Measurements from ENCODE around the gene DDX3X.
"Not testable (repeated sequence)": the region's sequence is repeated elsewhere in the genome, so short reads cannot be mapped to it uniquely, and the experiment has no call there.

DDX3X gene

GRCh38 chrX:41333744-41334362, at the start of gene DDX3X:
Gene DDX3X, plus strand, starts transcription at chrX:41334162. Its CDS starts 91 bp downstream, at chrX:41334253.
- peak; percentile 62 for DNase-seq

GRCh38 chrX:41285928-41286327, 48.0 kb upstream of the DDX3X start:
- DNase-seq = not testable (repeated sequence)

- no peak for DNase-seq
Measured at GRCh38 chrX:41288641-41289040, 45.3 kb upstream of the DDX3X start.

GRCh38 chrX:41289095-41289494, 44.9 kb upstream of the DDX3X start:
- DNase-seq = no peak

GRCh38 chrX:41291309-41291708, 42.7 kb upstream of the DDX3X start:
- no peak for DNase-seq

- DNase-seq = no peak
Measured at GRCh38 chrX:41293269-41293668, 40.7 kb upstream of the DDX3X start.

- DNase-seq = no peak
Measured at GRCh38 chrX:41300758-41301437, 33.1 kb upstream of the DDX3X start.

DNA sequence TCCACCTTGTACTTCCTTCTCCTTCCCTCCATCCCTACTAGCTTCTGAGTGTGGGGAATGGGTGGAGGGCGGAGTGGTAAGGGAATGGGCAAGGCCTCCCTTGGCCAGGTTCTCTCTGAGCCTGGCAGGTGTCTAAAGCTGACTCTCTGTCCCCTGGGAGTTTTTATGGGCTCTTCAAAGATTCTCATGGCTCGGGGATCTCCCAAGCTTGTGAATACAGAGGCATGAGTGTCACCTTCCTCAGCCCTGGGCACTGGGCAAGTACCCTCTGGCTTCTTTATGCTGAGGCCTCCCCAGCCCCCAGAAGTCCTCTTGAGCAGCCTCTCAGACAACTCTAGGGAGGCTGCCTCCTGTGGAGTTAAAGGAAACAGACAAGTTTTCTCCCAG, 32.5 kb upstream of the DDX3X start:
- DNase-seq = peak; percentile 3

DNA sequence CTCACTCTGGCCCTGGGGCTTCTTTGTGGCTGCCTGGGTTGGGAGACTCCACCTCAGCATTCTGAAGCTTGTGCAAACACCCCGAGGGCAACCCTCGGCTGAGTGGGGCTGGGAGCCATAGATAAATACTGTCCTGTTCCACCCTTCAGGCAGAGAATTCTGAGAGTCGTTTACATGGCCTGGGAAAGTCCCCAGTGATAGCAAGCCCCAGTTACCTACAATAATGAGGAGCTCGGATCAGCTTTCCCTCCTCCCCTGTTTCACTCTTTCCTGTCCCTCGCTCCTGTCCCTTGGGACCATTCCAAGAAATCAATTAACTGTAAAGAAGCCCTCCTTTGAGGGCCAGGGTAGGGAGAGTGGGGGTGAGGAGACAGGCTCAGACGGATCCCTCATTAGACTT, 31.6 kb upstream of the DDX3X start:
- DNase-seq = peak; percentile 0

DNA sequence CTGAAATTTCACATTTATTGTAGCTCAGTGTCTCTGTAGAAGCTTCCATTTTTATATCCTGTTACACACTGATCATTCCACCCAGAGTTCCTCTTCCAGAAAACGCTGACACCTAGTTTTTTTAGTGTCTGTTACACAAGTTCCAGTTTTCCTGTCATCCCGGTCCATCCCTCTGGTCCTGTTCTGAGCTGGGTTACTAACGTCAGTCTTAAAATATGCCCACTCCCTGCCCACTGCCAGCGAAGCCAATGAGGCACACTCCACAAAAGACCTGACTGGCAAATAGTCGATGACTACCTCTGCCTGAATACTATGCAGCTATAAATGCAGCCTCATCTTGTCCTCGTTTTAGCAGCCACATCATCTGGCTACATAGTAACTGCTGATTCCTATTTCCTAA, 30.9 kb upstream of the DDX3X start:
- no peak for DNase-seq

GRCh38 chrX:41304178-41304577, 29.8 kb upstream of the DDX3X start:
- no peak for DNase-seq

GRCh38 chrX:41308884-41309647, 24.9 kb upstream of the DDX3X start:
- DNase-seq = no peak

DNA sequence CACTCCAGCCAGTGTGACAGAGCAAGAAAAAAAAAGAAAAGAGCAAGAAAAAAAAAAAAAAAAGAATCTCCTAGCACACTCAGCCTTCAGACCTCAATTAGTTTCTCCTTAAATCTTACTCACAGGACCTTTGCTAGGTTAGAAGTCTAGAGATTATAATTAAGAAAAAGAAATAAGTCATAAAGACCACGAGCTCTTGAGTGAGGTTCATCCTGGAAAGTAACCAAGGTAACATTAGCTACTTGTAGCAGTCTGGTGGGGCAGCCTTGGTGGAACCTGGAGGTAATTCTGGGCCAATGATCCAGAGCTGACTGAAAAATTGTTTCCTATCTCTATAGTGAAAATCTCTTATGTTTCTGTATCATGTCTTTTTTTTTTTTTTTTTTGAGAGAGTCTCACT, 21.2 kb upstream of the DDX3X start:
- DNase-seq = no peak

DNA sequence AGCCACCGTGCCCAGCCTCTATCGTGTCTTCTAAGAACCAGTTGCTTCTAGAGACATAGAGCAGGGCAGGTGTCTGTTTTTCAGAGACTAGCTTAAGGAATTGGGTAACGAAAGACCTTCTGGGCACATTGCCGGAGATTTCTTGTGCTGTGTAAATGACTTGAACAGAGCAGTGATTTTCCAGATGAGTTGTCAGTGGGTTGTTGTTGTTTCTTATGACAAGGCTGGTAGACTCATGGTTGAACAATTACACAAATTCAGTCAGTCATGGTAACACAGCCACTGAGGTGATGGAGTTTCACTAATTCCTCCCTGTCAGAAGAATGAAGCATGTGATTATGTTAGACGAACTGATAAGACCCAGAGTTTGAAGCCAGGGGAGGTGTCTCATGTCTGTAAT, 20.5 kb upstream of the DDX3X start:
- DNase-seq = no peak

DNA sequence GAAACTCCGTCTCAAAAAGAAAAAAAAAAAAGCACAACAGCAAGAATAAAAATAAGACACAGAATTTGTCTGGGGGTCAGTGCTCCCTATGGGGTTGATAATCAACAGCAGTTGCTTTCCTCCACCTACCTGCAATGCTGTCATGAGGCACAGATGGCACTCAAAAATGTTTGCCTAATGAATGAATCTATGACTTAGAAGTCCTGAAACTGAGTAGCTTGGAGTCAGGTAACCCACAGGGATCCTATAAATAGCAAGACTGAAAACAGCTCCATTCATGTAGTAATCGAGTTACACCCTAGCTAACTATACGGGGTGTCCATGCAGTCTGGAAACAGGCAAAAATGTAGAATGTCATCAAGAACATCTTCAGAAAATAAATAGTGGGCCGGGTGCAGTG, 19.8 kb upstream of the DDX3X start:
- no peak for DNase-seq

GRCh38 chrX:41314881-41315280, 19.1 kb upstream of the DDX3X start:
- no peak for DNase-seq

DNA sequence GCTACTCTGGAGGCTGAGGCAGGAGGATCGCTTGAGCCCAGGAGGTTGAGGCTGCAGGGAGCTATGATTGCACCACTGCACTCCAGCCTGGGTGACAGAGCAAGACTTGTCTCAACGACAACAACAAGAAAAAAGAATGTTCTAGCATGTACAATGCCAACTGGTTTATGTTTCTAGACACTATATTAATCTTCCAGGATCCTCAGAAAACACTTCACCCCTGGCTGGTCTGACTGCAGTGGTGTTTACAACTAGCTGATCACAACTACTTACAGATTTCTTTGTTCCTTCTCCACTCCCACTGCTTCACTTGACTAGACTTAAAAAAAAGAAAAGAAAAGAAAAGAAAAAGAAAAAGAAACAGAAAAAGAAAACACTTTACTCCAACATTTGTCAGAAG, 17.7 kb upstream of the DDX3X start:
- not testable (repeated sequence) for DNase-seq

DNA sequence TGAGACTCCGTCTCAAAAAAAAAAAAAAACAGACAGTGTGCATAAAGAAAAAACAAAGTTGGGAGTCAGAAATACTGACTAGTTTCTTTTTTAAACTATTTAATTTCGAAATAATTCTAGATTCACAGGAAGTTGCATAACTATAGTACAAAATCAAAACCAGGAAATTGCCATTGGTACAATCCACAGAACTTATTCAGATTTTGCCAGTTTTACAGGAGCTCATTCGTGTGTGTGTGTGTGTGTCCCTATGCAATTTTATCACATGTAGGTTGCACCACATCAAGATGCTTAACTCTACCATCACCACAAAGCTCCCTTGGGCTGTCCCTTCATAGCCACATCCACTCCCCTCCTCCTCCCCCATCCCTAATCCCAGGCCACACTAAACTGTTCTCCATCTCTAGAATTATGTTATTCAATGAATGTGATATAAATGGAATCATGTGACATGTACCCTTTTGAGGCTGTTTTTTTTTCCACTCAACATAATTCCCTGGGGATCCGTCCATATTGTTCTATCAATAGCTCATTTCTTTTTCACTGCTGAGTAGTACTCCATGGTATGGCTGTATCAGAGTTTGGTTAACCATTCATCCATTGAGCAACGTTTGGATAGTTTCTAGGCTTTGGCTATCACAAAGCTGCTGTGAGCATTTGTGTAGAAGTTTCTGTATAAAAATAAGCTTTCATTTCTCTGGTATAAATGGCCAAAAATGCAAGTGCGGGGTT, 16.3 kb upstream of the DDX3X start:
- no peak for DNase-seq

- no peak for DNase-seq
Measured at GRCh38 chrX:41320393-41320792, 13.6 kb upstream of the DDX3X start.

DNA sequence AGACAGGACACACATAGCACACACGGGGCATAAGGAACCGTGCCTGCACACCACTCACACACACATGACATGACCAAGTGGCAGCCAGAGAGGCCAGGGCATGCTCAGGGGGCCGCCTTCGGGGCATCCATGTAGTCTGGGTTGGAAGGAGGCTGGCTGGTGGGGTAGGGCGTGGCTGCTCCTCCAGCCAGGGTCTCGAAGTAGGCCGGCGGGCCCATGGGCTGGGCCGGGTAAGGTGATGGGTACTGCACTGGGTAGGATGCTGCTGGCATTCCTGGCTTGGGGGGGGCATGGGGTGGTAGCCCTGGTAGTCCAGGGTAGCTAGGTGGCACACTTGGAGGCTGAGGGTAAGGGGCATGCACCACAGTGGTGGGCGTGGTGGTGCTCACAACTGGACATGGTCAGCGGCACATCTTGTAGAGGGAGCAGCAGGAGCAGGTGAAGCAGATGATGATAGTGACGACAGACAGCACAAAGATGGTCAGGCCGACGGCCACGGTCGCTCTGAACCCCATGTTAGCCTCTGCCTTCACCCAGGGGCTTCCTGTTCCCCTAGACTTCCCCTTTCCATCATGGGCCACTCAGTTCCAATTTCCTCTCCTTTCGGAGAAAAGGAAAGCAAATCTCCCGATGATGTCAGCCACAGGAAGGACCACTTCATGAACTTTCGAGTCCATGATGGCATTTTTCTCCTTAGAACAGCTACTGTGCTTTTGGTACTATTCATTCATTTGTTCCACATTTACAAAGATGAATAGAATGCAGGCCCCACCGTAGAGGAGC, 10.9 kb upstream of the DDX3X start:
- no peak for DNase-seq

DNA sequence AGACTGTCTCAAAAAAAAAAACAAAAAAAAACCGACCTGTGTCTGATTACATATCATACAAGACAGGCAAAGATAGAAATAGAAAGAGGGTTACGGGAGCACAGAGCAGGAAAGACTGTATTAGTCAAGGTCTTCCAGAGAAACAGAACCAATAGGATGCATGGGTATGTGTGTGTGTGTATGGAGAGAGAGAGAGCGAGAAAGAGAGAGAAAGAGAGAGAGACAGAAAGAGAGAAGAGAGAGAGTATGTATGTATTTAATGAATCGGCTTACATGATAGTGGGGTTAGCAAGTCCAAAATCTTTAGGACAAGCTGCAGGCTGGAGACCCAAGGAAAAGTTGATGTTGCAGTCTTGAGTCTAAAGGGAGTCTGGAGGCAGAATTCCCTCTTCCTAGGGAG, 7.5 kb upstream of the DDX3X start:
- no peak for DNase-seq

DNA sequence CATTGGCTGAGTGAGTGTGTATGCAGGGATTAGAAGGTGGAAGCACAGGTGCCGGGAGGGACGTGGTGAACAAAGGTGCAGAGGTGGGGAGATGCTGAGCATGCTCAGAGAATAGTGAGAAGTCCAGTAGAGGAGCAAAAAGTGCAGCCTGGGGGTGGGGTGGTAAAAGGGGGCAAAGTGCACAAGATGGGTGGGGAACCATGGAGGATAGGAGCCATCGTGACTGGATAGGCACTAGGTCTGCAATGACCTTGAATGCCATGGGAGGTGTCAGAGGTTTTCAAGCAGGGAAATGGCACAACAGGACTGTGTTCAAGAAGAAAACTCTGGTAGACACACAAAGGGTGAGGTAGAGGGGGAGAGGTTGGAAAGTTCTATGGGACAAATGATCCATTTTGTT, 6.6 kb upstream of the DDX3X start:
- no peak for DNase-seq

DNA sequence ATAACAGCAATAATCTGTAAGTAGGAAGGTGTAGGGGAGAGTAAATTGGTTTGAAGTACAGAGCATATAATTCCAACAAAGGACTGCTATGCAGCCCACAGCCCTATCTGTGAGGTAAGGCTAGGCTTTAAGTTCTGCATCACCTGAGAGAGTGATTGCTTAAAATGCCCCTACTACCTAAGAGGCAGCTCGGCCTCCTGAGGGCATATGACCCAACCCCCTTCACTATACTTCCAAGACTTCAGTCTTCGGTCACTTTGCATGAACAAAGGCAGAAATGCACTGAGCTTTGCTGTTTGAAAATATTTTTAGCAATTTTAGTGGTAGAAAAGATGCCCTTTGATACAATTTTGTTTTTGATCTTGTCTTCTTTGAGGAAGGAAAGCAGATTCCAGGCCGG, 4.9 kb upstream of the DDX3X start:
- DNase-seq = no peak

Measured in NCI-H1436 treated with DMSO at 0.1 percent for 48 hours (cell line).